IMR-90 (cell line): ENCODE data around the gene KRT28. TPM values are rescaled to one million over a fixed set of nuclear protein-coding genes. Genes with fewer than 3 reads are reported as not detected.

ENCODE experiments used
- ATAC-seq: fragments of 200-7000 bp; cut with Tn5 transposase; 2 replicates; pipeline ENCODE4 v1.9.1; 2020; ENCODE audit warnings: low read depth, mild to moderate bottlenecking, moderate library complexity
- BruUV-seq: library from RNA; stranded (reverse); fragments of 400-500 nt; replicated peaks from 2 replicates; lab custom pipeline; 2021; lab: Mats Ljungman, UMichigan
- CTCF ChIA-PET: fragments of 300-600 bp; formaldehyde crosslinking; extraction: SDS; loops from one replicate; lab custom pipeline; 2021; ENCODE audit warnings: antibody characterized with exemption; lab: Yijun Ruan, JAX
- POLR2A ChIA-PET: fragments of 300-600 bp; sonication (Branson Sonifier 250); formaldehyde crosslinking; loops from one replicate; lab custom pipeline; 2022; ENCODE audit warnings: antibody characterized with exemption; ENCODE audit not compliant: unreplicated experiment; lab: Charles Lee
- DNase-seq: peaks from one replicate; pipeline ENCODE4 v3.0.0; 2013
- H2AFZ ChIP-seq: replicated peaks from 2 replicates; pipeline ENCODE3; 2013; ENCODE audit warnings: low read length, mild to moderate bottlenecking; ENCODE audit not compliant: poor library complexity
- H2AK5ac ChIP-seq: 2 replicates; pipeline ENCODE4 v1.6.1; 2013; ENCODE audit warnings: low read depth, low read length, inconsistent platforms
- H2AK9ac ChIP-seq: replicated peaks from 2 replicates; pipeline ENCODE3; 2013; ENCODE audit warnings: mild to moderate bottlenecking, low read depth, low read length, moderate library complexity; ENCODE audit not compliant: poor library complexity
- H2BK120ac ChIP-seq: 2 replicates; pipeline ENCODE4 v1.6.1; 2013; ENCODE audit warnings: low read depth, low read length, inconsistent platforms
- H2BK15ac ChIP-seq: 3 replicates; pipeline ENCODE4 v1.6.1; 2013; ENCODE audit warnings: low read depth, low read length, inconsistent platforms
- H2BK20ac ChIP-seq: 2 replicates; pipeline ENCODE4 v1.6.1; 2013; ENCODE audit warnings: low read depth, mild to moderate bottlenecking, inconsistent platforms, low read length, moderate library complexity
- H2BK5ac ChIP-seq: 2 replicates; pipeline ENCODE4 v1.6.1; 2013; ENCODE audit warnings: mild to moderate bottlenecking, low read depth, low read length, inconsistent platforms; ENCODE audit not compliant: poor library complexity, severe bottlenecking
- H3K14ac ChIP-seq: replicated peaks from 2 replicates; pipeline ENCODE4 v1.6.1; 2013; ENCODE audit warnings: low read depth, low read length, inconsistent platforms
- H3K18ac ChIP-seq: 2 replicates; pipeline ENCODE4 v1.6.1; 2013; ENCODE audit warnings: low read depth, low read length, control low read depth
- H3K23ac ChIP-seq: 2 replicates; pipeline ENCODE4 v1.6.1; 2013; ENCODE audit warnings: low read depth, low read length, inconsistent platforms
- H3K27ac ChIP-seq: 2 replicates; pipeline ENCODE4 v1.5.1; 2013; ENCODE audit warnings: mild to moderate bottlenecking, control low read depth, low read length; ENCODE audit not compliant: insufficient read depth
- H3K27me3 ChIP-seq: 2 replicates; pipeline ENCODE4 v1.6.1; 2013; ENCODE audit warnings: low read length; ENCODE audit not compliant: control insufficient read depth, insufficient read depth
- H3K36me3 ChIP-seq: 2 replicates; pipeline ENCODE4 v1.6.1; 2013; ENCODE audit warnings: low read length, mixed read lengths; ENCODE audit not compliant: control insufficient read depth, insufficient read depth
- H3K4ac ChIP-seq: 2 replicates; pipeline ENCODE4 v1.6.1; 2013; ENCODE audit warnings: low read depth, low read length, inconsistent platforms
- H3K4me1 ChIP-seq: 2 replicates; pipeline ENCODE4 v1.6.1; 2013; ENCODE audit warnings: low read length, mixed read lengths; ENCODE audit not compliant: control insufficient read depth, insufficient read depth
- H3K4me2 ChIP-seq: 2 replicates; pipeline ENCODE4 v1.6.1; 2013; ENCODE audit warnings: low read depth, mild to moderate bottlenecking, control low read depth, low read length, moderate library complexity
- H3K4me3 ChIP-seq: 2 replicates; pipeline ENCODE4 v1.5.1; 2013; ENCODE audit warnings: low read depth, mild to moderate bottlenecking, control low read depth, low read length, moderate library complexity; ENCODE audit not compliant: insufficient read depth
- H3K56ac ChIP-seq: 2 replicates; pipeline ENCODE4 v1.6.1; 2013; ENCODE audit warnings: low read length, inconsistent platforms; ENCODE audit not compliant: insufficient read depth; ENCODE audit errors: extremely low read depth
- H3K79me1 ChIP-seq, 2 experiments: 2 replicates each; pipeline ENCODE4 v1.6.1; 2013; ENCODE audit warnings: low read length in 2 of 2, inconsistent platforms in 1 of 2, low read depth in 1 of 2
- H3K9ac ChIP-seq: 2 replicates; pipeline ENCODE4 v1.6.1; 2013; ENCODE audit warnings: low read depth, low read length, control low read depth
- H3K9me1 ChIP-seq: 2 replicates; pipeline ENCODE4 v1.6.1; 2013; ENCODE audit warnings: low read length, inconsistent platforms; ENCODE audit not compliant: insufficient read depth
- H3K9me3 ChIP-seq: 2 replicates; pipeline ENCODE4 v1.6.1; 2013; ENCODE audit warnings: low read length; ENCODE audit not compliant: control insufficient read depth, insufficient read depth
- H4K20me1 ChIP-seq: 2 replicates; pipeline ENCODE4 v1.6.1; 2013; ENCODE audit warnings: low read length, inconsistent platforms; ENCODE audit not compliant: insufficient read depth
- H4K5ac ChIP-seq: 2 replicates; pipeline ENCODE4 v1.6.1; 2013; ENCODE audit warnings: mild to moderate bottlenecking, low read depth, low read length, control low read depth
- H4K8ac ChIP-seq, 2 experiments: 2 replicates each; pipeline ENCODE4 v1.6.1; 2013; ENCODE audit warnings: low read depth in 2 of 2, low read length in 2 of 2, control low read depth in 1 of 2, inconsistent platforms in 1 of 2
- H4K91ac ChIP-seq: 2 replicates; pipeline ENCODE4 v1.6.1; 2013; ENCODE audit warnings: low read depth, low read length, inconsistent platforms; ENCODE audit not compliant: insufficient read depth
- BHLHE40 ChIP-seq: fragments of 150-350 bp; IDR thresholded peaks from 2 replicates; pipeline ENCODE4 v1.6.1; 2016; ENCODE audit warnings: mild to moderate bottlenecking, low read depth, low read length
- CHD1 ChIP-seq: IDR thresholded peaks from 2 replicates; pipeline ENCODE4 v1.6.1; 2012; ENCODE audit warnings: low read depth, low read length, improper control_type of control experiment
- CTCF ChIP-seq: conservative IDR thresholded peaks from 2 replicates; pipeline ENCODE4 v1.5.1; 2012; ENCODE audit warnings: mild to moderate bottlenecking, low read depth, low read length, improper control_type of control experiment
- FOS ChIP-seq: fragments of 150-350 bp; IDR thresholded peaks from 2 replicates; pipeline ENCODE4 v1.6.1; 2016; ENCODE audit warnings: low read depth, low read length
- MAFK ChIP-seq: IDR thresholded peaks from 2 replicates; pipeline ENCODE4 v1.6.1; 2012; ENCODE audit warnings: low read depth, low read length, improper control_type of control experiment
- MAZ ChIP-seq: IDR thresholded peaks from 2 replicates; pipeline ENCODE4 v1.6.1; 2012; ENCODE audit warnings: low read depth, mild to moderate bottlenecking, low read length, improper control_type of control experiment, moderate library complexity, borderline replicate concordance
- MXI1 ChIP-seq: IDR thresholded peaks from 2 replicates; pipeline ENCODE4 v1.6.1; 2012; ENCODE audit warnings: low read depth, mild to moderate bottlenecking, low read length, moderate library complexity, borderline replicate concordance
- NFE2L2 ChIP-seq: fragments of 150-350 bp; IDR thresholded peaks from 2 replicates; pipeline ENCODE4 v1.6.1; 2016; ENCODE audit warnings: low read depth, mild to moderate bottlenecking, low read length
- POLR2A ChIP-seq: IDR thresholded peaks from 2 replicates; pipeline ENCODE4 v1.6.1; 2012; ENCODE audit warnings: mild to moderate bottlenecking, low read depth, low read length
- RAD21 ChIP-seq: IDR thresholded peaks from 2 replicates; pipeline ENCODE4 v1.6.1; 2012; ENCODE audit warnings: low read length, improper control_type of control experiment
- RCOR1 ChIP-seq: IDR thresholded peaks from 2 replicates; pipeline ENCODE4 v1.6.1; 2012; ENCODE audit warnings: mild to moderate bottlenecking, low read length, improper control_type of control experiment; ENCODE audit not compliant: insufficient replicate concordance
- RFX5 ChIP-seq: IDR thresholded peaks from 2 replicates; pipeline ENCODE4 v1.8.0; 2012; ENCODE audit warnings: low read depth, mild to moderate bottlenecking, low read length, moderate library complexity
- SMC3 ChIP-seq: fragments of 150-350 bp; IDR thresholded peaks from 2 replicates; pipeline ENCODE4 v1.6.1; 2016; ENCODE audit warnings: low read depth, mild to moderate bottlenecking, antibody characterized with exemption, low read length, moderate library complexity
- USF2 ChIP-seq: fragments of 150-350 bp; IDR thresholded peaks from 2 replicates; pipeline ENCODE4 v1.6.1; 2017; ENCODE audit warnings: mild to moderate bottlenecking, antibody characterized with exemption, low read length, low read depth
- WGBS, 2 experiments: methylation state at CpG; one replicate each; pipeline versions ENCODE4 v1.1.5 to v1.1.7; 2013; ENCODE audit warnings: missing lambda C conversion rate in 2 of 2; ENCODE audit not compliant: insufficient read length in 1 of 2; ENCODE audit errors: extremely low coverage in 2 of 2; 5-methylcytosine and 5-hydroxymethylcytosine counted together
- dilution Hi-C: fragments of 300-500 bp; cut with HindIII; formaldehyde crosslinking; loops from one replicate; pipeline ENCODE4 v1.14.3; 2018; ENCODE audit warnings: low sequenced_read_pairs; ENCODE audit not compliant: unreplicated experiment
- in situ Hi-C: fragments of 300-500 bp; cut with MboI; formaldehyde crosslinking; loops from 3 replicates; pipeline ENCODE4 v1.14.3; 2019; ENCODE audit warnings: low sequenced_read_pairs, inconsistent platforms, mixed read lengths
- intact Hi-C: fragments of 100-400 bp; cut with micrococcal nuclease; formaldehyde crosslinking; loops from 2 replicates; pipeline ENCODE4 v1.10.0; 2022
- polyA plus RNA-seq, 3 experiments: library from polyadenylated mRNA; depleted of rRNA; stranded (reverse); fragments of >200 nt; gene quantifications; 2 replicates each; pipeline ENCODE4 v1.2.3, GENCODE V29; 2012; ENCODE audit warnings: low replicate concordance in 1 of 3
- total RNA-seq: library from RNA; depleted of rRNA; stranded (reverse); fragments of >200 nt; gene quantifications from 2 replicates; pipeline ENCODE4 v1.2.3, GENCODE V29; 2012
- TF ChIP-seq, protein P1 (sequence below): fragments of 150-350 bp; IDR thresholded peaks from 2 replicates; pipeline ENCODE4 v1.6.1; 2016; ENCODE audit warnings: low read depth, mild to moderate bottlenecking, low read length, moderate library complexity, borderline replicate concordance

Gene KRT28
- total and polyA plus RNA-seq, 2 of the 4 experiments (the other 2 are of a cell fraction) = not detected

- H3K14ac ChIP-seq = no peak within 1 kb of the TSS
- ATAC-seq (no peak), DNase-seq (no peak)
- H3K9me3 ChIP-seq = no peaks in the 10 kb centered on the region
- no peak within 1 kb of the TSS for H2AFZ ChIP-seq
- H3K4ac ChIP-seq = no peak within 1 kb of the TSS
- H3K27me3 ChIP-seq = peaks cover 47% of the 10 kb centered on the region
- no peak within 1 kb of the TSS for H3K56ac ChIP-seq
- intact Hi-C loops = no loop called here
- in situ Hi-C loops = loop anchor here (25.0 kb wide), 1 partner anchor 420 kb away; the partner anchor contains the start of gene GJD3
- H3K4me2 ChIP-seq = no peak within 1 kb of the TSS
- H3K36me3 ChIP-seq = no peaks in the 10 kb centered on the region
- H3K27ac ChIP-seq = no peak within 1 kb of the TSS
- TF ChIP-seq RAD21 = no peak
- no peak for TF ChIP-seq RCOR1
- no peak for TF ChIP-seq CTCF
- TF ChIP-seq MXI1 = no peak
- no peak for TF ChIP-seq NFE2L2
- TF ChIP-seq, protein P1, sequence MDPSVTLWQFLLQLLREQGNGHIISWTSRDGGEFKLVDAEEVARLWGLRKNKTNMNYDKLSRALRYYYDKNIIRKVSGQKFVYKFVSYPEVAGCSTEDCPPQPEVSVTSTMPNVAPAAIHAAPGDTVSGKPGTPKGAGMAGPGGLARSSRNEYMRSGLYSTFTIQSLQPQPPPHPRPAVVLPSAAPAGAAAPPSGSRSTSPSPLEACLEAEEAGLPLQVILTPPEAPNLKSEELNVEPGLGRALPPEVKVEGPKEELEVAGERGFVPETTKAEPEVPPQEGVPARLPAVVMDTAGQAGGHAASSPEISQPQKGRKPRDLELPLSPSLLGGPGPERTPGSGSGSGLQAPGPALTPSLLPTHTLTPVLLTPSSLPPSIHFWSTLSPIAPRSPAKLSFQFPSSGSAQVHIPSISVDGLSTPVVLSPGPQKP = no peak
- no peak for TF ChIP-seq RFX5
- no peak for TF ChIP-seq MAFK
- TF ChIP-seq CHD1 = no peak
- TF ChIP-seq MAZ = no peak
- no peak for TF ChIP-seq BHLHE40
- no peak for TF ChIP-seq POLR2A
- TF ChIP-seq USF2 = no peak
- no peak for TF ChIP-seq FOS
- TF ChIP-seq SMC3 = no peak
- no peak within 1 kb of the TSS for H3K23ac ChIP-seq
- no peak within 1 kb of the TSS for H3K9ac ChIP-seq
- H2BK120ac ChIP-seq = no peak within 1 kb of the TSS
- CTCF ChIA-PET = no interaction called here
- no peaks in the 10 kb centered on the region for H3K9me1 ChIP-seq
- no CpG with 5 or more reads among the region's 4 CpGs for WGBS, 2 experiments
- POLR2A ChIA-PET = no interaction called here
- no peak within 1 kb of the TSS for H2BK15ac ChIP-seq
- H2BK5ac ChIP-seq = no peak within 1 kb of the TSS
- H4K8ac ChIP-seq = no peak within 1 kb of the TSS
- H4K91ac ChIP-seq = no peak within 1 kb of the TSS
- no peak within 1 kb of the TSS for H2BK20ac ChIP-seq
- H3K4me1 ChIP-seq = no peaks in the 10 kb centered on the region
- dilution Hi-C loops = no loop called here
- no peak within 1 kb of the TSS for H3K18ac ChIP-seq
- H3K4me3 ChIP-seq = no peak within 1 kb of the TSS
- no peak within 1 kb of the TSS for H4K5ac ChIP-seq
- no peaks in the 10 kb centered on the region for H3K79me1 ChIP-seq
- no peak within 1 kb of the TSS for H2AK9ac ChIP-seq
- BruUV-seq = no TSS peak
- no peak within 1 kb of the TSS for H2AK5ac ChIP-seq
- H4K20me1 ChIP-seq = no peaks in the 10 kb centered on the region
Observed at GRCh38 chr17:40782450-40782849, 17.3 kb downstream of the KRT28 start, which contains the start of gene KRT27. Gene KRT27 (minus strand): TSS chr17:40782550. CDS start chr17:40782493, 57 bp downstream.
